NCI-H1417 treated with DMSO at 0.1 percent for 48 hours (cell line): ENCODE results near the gene SLC43A2.
A peak's percentile ranks its signal among the peaks of the same experiment; 100 is the strongest.

Source experiments
- DNase-seq: peaks from one replicate; lab custom pipeline; 2025; lab: John Stamatoyannopoulos, UW

The SLC43A2 gene

GRCh38 chr17:1643999-1644492 lies 15.4 kb upstream of the SLC43A2 start:
- no peak for DNase-seq

DNA sequence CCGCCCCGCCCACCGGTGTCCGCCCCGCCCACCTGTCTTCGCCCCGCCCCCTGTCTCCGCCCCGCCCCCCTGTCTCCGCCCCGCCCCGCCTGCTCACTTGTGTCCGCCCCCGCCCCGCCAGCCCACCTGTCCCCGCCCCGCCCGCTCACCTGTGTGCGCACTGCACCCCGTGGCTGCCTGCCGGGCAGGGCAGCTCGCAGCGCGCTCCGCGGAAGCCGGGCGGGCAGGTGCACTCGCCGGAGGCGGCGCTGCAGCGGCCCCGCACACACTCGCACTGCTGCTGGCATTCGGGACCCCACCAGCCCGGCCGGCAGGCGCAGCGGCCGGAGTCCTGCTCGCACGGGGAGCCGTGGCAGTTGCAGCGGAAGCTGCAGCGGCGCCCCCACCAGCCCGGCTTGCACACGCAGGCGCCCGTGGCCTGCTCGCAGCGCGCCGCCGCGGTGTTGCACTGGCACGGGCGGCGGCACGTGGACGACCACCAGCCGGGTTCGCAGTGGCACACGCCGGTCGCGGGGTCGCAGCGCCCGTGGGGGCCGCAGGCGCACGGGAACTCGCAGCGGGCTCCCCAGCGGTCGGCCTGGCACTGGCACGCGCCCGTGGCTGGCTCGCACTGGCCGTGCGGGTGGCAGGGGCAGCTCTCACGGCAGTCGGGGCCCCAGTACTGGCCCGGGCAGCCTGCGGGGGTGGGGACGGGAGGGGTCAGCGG lies 14.8 kb upstream of the SLC43A2 start:
- no peak for DNase-seq

GRCh38 chr17:1641065-1641403 lies 12.4 kb upstream of the SLC43A2 start:
- DNase-seq = no peak

DNA sequence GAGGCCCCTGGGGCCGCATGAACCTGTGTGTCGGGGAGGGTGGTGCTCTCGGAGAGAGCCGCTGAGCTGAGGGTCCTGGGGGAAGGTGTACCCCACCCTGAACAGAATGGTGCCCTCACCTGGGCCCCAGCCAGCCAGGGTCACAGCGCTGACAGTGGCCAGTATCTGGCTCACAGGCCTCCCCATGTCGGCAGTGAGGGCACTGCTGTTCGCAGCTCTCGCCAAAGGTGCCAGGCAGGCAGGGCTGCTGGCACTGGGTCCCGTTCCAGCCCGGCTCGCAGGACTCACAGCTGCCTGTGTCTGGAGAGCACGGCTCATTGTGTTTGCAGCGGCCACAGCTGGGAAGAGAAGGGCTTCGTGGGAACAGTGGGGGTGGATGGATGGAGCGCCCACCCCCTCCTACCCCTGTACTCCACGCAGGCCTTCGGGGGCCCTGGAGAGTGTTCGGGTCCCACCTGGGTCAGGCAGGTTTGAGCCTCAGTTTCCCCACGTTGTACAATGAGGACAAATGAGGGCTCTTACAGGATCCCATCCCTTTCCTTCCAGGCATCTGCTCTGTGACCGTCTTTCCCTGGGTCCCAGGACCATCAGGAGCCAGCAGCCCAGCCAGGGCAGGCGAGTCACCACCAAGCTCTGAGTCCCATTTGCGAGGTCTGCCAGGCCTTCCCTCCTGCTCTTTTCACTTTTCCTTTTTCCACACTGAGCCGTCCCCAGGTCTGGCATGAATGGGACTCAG lies 11.9 kb upstream of the SLC43A2 start:
- DNase-seq = no peak

GRCh38 chr17:1639549-1640180 lies 11.0 kb upstream of the SLC43A2 start:
- no peak for DNase-seq

GRCh38 chr17:1638624-1639300 lies 10.1 kb upstream of the SLC43A2 start:
- no peak for DNase-seq

GRCh38 chr17:1638171-1638590 lies 9.5 kb upstream of the SLC43A2 start:
- no peak for DNase-seq

DNA sequence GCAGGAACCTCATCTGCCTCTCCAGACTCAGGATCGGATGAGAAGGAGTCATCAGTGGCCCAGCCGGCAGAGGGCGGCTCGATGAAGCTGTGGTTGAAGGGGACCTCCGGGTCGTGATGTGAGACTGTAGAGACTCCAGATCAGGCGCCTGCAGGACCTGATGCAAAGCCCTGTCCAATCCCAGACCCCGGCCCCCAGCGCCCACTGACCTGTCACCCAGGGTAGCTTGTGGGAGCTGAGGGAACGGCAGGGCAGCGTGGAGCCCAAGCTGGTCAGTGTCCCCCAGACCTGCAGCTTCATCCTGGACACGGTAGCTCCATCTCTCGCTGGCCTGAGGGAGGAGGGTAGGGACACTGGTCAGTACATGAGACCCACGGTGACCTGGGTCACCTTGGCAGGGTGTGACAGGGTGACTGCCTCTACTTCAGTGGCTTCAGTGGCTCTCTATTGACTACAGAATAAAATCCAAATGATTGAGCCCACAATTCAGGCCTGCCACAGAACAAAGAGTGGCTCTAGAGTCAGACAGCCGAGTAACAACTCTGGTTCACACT lies 8.2 kb upstream of the SLC43A2 start:
- DNase-seq = no peak

DNA sequence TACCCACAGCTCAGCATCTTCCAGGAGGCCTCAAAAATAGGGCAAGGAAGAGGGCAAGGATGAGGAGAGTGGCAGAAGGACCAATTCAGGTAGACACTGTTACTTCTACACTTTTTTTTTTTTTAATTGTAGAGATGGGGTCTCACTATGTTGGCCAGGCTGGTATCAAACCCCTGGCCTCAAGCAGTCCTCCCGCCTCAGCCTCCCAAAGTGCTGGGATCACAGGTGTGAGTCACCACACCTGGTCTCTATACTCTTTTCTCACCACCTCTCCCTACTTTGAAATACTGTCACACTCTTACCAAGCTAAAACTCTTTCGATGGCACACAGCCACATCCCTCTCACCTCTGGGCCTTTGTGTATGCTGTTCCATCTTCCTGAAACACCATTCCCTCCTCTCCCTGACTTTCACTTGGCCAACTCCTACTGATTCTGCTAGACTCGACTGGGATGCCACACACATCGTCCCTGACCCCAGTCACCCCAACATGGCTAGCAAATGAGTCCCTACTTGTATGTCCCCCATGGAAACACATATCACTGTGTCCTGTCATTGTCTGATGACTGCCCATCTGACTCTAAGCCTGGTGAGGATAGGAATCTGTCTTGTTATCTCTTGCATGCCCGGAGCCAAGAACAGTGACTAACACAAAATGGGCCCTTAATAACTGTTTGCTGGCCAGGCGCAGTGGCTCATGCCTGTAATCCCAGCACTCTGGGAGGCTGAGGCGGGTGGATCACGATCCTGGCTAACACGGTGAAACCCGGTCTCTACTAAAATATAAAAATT lies 7.2 kb upstream of the SLC43A2 start:
- DNase-seq = no peak

GRCh38 chr17:1634841-1635650 lies 6.4 kb upstream of the SLC43A2 start:
- DNase-seq = no peak

DNA sequence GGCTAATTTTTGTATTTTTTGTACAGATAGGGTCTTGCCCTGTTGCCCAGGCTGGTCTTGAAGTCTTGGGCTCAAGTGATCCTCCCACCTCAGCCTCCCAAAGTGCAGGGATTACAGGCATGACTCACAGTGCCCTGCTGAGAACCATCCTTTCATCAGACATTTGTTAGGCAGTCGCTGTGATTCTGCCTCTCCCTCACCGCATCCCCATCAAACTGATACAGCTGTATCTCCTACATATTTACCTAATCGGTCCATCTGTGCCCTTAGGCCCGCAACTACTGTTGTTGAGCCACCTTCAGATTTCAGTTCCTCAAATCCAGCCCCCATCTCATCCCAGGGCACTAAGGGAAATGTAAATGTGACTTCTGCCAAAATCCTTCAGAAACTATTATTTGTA lies 2.0 kb upstream of the SLC43A2 start:
- no peak for DNase-seq

DNA sequence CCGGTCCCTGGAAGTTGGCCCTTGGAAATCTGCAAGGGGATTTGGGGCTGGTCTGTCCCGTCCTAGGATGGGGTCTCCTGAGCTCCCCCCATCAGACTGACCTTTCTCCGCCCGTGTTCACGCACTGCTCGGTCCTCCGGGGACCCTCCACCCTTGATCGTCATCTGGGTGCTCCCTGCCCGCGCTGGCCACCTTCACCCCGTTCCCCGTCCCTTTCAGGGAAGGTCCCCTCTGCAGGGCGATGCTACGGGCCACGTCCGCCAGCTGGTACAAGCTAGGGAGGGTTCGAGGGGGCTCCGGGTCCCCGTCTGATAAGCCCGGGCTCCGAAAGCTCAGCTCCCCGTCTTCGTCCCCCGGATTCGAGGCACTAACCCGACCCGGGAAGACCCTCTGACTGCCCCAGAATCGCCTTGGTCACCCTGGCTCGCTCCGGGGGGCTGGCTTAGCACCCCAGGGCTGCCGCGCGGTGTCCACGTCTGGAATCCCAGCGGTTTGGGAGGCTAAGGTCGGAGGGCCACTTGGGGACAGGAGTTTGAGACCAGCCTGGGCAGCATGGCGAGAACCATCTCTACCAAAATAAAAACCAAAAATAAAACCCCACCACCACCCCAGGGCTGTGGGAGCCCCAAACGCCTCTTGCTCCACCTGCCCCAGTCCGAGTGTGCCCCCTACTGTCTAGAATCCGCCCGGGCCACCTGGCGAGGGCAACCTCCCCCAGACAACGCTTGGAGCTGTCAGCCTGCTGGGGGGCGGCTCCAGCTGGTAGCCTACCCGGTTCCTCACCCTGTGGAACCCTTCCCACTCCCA lies 1.1 kb upstream of the SLC43A2 start:
- DNase-seq = no peak

GRCh38 chr17:1628856-1629503 lies 346 bp upstream of the SLC43A2 start:
- DNase-seq = peak; percentile 67

- DNase-seq = no peak
Observed at GRCh38 chr17:1627182-1627981, 1.3 kb downstream of the SLC43A2 start.

DNA sequence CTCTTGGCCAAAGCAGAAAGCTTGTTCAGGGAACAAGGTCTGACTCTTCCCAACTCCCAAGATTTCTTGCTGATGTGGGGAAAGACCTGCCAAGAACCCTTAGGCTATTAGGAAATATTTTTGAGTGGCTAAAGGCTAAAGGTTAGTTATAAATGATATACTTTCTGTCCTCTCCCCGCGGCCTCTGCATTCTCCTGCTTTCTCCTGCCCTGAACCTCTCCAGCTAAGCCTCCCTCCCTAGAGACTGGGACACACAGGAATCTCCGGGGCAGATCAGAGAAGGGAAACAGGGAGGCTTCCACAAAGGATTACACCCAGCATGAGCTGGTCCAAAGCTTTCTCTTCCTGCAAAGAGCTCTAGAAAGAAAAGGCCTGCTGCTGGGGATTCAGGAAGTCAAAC lies 2.3 kb downstream of the SLC43A2 start:
- DNase-seq = no peak

GRCh38 chr17:1625581-1625980 lies 3.1 kb downstream of the SLC43A2 start:
- DNase-seq = no peak

DNA sequence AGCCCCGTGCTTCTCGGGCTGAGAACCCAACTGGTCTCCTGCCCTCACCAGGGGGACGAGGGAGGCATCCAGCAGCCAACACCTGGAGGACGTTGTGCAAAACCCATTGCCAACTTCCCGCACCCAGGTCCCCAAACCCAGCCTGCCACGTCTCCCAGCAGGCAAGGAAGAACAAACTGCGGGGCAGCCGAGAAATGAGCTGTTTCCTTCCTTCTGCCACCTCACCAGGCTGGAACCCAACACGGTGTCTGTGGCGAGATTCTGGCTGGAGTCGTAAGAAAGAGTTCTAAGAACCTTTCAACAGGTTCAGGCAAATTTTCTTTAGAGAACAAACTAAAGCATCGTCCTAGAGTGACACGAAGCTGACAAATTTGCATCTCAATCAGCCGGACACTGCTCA lies 3.6 kb downstream of the SLC43A2 start:
- no peak for DNase-seq

GRCh38 chr17:1624650-1625049 lies 4.0 kb downstream of the SLC43A2 start:
- DNase-seq = no peak
